CD4-positive, alpha-beta T cell treated with Interleukin-4 for 4 hours (primary cell): Measurements from ENCODE around the gene AFMID.
"Not testable (repeated sequence)": the region's sequence is repeated elsewhere in the genome, so short reads cannot be mapped to it uniquely, and the experiment has no call there.

ENCODE experiments used
- DNase-seq: peaks from one replicate; pipeline ENCODE4 v3.0.0-alpha.2; 2020

The AFMID gene

DNA sequence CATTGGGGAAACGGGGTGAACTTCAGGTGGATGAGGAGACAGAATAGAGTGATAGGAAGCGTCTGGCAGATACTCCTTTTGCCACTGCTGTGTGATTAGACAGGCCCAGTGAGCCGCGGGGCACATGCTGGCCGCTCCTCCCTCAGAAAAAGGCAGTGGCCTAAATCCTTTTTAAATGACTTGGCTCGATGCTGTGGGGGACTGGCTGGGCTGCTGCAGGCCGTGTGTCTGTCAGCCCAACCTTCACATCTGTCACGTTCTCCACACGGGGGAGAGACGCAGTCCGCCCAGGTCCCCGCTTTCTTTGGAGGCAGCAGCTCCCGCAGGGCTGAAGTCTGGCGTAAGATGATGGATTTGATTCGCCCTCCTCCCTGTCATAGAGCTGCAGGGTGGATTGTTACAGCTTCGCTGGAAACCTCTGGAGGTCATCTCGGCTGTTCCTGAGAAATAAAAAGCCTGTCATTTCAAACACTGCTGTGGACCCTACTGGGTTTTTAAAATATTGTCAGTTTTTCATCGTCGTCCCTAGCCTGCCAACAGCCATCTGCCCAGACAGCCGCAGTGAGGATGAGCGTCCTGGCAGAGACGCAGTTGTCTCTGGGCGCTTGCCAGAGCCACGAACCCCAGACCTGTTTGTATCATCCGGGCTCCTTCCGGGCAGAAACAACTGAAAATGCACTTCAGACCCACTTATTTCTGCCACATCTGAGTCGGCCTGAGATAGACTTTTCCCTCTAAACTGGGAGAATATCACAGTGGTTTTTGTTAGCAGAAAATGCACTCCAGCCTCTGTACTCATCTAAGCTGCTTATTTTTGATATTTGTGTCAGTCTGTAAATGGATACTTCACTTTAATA lies 37.3 kb downstream of the AFMID start:
- no peak for DNase-seq

DNA sequence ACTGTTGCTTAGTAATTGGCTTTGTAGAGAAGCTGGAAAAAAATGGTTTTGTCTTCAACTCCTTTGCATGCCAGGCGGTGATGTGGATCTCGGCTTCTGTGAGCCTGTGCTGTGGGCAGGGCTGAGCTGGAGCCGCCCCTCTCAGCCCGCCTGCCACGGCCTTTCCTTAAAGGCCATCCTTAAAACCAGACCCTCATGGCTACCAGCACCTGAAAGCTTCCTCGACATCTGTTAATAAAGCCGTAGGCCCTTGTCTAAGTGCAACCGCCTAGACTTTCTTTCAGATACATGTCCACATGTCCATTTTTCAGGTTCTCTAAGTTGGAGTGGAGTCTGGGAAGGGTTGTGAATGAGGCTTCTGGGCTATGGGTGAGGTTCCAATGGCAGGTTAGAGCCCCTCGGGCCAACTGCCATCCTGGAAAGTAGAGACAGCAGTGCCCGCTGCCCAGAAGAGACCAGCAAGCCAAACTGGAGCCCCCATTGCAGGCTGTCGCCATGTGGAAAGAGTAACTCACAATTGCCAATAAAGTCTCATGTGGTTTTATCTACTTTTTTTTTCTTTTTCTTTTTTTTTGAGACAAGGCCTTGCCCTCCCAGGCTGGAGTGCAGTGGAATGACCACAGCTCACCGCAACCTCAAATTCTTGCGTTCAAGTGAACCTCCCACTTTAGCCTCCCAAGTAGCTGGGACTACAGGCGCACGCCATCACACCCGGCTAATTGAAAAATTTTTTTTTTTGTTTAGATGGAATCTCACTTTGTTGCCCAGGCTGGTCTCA lies 38.1 kb downstream of the AFMID start:
- no peak for DNase-seq

DNA sequence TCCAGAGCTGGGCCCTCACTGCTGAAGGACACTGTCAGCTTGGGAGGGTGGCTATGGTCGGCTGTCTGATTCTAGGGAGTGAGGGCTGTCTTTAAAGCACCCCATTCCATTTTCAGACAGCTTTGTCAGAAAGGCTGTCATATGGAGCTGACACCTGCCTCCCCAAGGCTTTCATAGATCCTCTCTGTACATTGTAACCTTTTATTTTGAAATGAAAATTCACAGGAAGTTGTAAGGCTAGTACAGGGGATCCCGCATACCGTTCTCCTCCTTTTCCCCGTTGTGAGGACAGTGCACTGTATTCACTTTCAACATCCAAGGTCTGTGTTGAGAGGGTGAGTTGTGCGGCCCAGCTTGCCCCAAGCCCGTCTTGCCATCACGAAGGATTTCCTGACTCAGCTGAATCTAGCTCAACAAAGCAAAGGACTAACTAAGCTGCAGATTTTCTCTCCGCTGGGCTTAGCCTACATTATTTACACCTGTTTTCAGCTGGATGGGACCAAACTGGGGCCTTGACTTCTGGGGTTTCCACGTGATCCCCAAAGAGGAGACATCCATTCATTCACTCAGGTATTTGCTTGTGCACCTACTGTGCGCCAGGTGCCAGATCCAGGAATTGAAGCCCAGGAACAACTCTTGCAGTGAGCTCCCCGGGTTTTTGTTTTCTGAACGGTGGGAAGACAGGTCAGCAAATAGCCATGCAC lies 39.0 kb downstream of the AFMID start:
- DNase-seq, result no peak

DNA sequence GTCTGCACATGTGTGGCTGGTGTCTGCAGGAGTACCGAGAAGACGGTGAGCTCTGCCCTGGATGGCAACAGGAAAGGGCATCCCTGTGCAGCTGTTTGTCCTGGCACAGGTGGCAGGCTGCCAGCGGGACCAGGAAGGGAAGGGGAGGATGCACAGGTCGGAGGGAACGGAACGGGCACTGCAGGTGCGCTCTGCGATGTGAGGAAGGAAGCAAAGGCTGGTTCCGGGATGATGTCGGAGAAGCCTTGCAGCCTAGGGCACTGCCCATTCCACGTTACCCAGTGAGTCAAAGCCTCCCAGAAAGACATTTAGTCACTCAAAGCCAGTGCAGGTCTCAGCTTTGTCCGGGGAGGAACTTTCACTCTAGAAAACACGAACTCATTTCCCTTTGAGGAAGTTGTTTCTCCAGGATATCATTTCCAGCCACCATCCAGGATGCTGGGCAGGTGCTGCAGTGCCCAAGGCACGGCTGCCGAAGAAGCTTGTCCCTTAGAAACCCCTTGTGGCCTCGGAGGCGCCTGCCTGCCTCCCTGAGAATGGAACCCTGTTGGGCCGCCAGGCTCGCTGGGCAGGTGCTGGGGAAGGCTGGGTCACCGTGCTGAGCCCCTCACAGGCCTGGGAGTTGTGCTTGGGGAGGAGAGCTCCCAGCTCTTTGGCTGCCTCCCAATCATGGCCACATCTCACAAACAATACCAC lies 39.7 kb downstream of the AFMID start:
- no peak for DNase-seq

DNA sequence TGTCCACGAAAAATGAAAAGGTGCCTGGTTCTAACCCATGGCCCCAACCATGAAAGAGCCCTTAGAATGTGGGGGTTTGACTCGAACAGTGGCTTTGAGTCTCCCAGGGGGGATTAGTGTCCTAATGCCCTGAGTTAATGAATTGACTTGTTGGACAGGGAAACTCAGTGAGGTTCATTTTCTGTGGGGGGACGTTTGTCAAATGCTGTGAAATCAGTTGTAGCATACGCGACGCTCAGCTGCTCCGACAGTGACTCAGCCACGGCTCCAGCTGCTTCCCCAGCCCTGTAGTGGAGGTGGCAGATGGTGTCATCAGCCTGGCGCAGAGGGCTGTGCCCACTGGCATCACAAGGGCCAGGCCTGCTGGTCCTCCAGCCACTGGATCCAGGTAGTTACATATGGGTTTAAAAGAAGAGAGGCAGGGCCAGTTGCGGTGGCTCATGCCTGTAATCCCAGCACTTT lies 40.3 kb downstream of the AFMID start:
- no peak for DNase-seq

DNA sequence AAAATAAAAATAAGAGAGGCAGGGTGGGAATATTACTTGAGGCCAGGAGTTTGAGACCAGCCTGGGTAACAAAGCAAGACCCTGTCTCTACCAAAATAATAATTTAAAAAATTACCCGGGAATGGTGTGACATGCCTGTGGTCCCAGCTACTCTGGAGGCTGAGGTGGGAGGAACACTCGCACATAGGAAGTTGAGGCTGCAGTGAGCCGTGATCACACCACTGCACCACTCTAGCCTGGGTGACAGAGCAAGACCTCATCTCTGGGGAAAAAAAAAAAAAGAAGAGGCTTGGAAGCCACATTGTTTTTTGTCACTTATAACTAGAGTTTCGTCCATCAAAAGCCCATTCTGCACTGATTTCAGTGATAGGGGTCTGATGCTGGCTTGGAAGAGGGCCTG lies 41.0 kb downstream of the AFMID start:
- DNase-seq, result no peak

DNA sequence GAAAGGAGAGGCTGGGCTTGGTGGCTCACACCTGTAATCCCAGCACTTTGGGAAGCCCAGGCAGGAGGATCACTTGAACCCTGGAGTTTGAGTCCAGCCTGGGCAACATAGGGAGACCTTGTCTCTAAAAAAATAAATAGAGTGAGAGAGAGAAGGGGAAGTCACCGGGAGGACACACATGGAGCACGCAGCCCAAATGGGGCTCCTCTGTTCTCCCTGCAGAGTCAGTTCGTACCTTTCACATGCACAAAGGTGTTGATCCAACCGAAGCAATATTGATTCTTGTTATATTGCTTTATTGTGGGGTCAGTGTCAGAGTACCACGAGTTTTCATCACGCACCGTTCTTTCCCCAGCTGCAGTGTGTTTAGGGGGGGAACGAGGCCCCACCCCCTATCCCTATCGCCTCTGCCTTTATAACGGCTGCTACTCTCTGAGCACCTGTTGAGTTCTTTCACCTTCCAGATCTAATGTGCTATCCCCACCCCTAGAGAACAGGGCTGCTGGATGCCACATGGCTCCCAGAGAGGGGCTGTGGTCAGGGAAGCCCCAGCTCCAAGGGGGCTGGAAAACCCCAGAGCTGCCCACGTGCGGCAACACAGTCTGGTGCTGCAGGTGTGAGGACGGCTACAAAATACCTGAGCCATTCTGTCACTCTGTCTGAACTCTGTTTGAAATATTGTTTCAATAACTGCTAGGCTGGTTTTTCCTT lies 43.2 kb downstream of the AFMID start:
- no peak for DNase-seq

DNA sequence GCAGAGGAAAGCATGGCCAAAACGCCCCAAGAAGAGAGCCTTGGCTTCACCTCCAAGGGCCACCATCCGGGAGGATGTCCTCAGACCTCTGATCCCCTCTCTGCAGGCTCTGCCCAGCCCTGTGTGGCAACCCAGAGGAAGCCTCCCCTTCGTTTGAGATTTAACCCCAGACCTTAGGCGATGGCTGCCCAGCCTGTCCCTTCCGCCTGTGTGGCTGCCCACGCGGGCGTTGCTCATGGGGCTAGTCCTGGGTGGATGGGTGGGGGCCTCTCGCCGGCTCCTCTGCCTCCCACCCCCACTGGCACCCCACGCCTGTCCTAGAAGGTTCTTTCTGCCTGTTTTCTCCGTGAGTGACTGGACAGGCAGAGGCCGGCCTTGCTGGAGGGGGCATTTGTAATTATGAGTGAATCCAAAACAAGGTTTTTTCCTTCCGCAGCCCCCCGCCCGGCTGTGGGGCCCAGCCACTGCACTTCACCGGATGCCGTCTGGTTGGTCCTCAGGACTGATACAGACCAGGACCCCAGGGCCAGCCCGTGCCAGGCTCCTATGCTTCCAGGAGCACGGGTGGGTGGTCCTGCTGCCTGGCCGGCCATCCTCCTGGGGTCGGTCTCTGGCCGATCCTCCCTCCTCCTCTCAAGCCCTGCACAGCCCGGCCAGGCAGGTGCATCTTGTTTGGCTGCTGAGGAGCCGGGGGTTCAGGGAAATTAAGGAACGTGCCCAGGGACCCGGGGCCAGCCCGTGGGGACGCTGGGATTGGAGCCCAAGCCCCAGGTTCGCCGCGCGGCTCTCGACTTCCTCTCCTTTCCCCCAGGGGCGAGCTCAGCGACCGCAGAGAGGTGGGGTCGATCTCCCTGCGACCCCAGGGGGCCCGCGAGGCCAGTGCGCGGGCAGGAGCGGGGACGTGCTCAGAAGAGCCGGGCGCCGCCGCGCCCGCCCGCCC lies 44.1 kb downstream of the AFMID start, which contains the start of gene TMEM235:
Gene TMEM235 (plus strand): TSS at position 636 of the 940 bp plus-strand sequence. CDS start 393 bp downstream, outside the sequence.
- no peak for DNase-seq

DNA sequence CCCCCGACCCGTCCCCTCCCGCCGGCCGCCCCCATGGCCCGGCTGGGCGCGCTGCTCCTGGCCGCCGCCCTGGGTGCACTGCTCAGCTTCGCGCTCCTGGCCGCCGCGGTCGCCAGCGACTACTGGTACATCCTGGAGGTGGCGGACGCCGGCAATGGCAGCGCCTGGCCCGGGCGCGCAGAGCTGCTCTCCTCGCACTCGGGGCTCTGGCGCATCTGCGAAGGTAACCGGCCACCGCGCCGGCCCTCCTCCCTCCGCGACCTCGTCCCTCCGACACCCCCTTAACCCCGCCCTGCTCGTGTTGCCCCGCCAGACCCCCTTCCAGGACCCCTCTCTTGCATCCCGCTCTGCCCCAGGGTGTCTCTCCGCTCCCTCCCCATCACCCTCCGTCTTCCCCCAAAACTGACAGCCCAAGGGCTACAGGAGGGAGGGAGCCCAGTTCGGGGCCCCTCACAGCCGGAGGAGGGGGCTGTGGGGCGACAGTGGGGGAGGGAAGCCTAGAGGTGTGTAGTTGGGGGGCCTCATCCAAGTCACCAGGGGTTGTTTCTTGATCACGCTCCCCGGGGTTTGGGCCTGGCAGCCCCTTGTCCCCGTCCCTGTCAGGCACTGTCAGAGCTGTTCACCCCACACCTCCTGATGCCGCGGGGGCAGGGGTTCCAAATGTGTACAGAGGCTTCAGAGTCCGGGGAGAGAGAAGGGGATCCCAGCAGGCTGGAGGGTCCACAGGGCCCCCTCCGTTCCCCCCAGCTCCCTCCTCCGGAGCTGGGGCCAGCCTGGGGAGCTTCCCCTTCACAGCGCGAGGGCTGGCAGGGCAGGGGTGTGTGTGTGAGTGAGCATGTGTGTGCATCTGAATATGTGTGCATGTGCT lies 45.1 kb downstream of the AFMID start:
- no peak for DNase-seq

DNA sequence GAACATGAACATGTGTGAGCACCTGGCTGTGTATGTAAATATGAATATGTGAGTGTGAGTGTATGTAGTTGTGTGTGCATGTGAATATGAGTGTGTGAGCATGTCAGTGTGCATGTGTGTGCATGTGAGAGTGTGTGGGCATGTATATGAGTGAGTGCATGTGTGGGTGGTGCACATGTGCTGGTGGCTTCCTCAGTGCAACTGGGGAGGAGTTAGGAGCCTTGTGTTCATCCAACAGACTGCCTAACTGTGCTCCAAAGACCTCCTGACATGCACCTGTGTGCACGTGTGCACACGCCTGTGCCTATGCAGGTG lies 45.7 kb downstream of the AFMID start:
- no peak for DNase-seq

DNA sequence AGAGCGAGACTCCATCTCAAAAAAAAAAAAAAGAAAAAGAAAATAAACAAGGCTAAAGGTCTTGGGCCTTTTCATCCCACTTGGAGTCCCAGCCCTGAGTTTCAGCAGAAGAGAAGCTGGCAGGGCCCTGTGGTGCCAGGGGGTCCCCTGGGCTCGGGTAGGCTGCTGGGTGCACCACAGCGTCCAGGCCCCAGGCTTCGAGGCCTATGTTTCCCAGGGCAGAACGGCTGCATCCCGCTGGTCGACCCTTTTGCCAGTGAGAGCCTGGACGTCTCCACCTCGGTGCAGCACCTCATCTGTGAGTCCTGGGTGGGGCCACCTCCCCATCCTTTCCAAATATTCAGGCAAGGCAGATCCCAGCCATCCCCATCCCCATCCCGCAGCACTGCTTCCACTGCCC lies 46.5 kb downstream of the AFMID start:
- no peak for DNase-seq

DNA sequence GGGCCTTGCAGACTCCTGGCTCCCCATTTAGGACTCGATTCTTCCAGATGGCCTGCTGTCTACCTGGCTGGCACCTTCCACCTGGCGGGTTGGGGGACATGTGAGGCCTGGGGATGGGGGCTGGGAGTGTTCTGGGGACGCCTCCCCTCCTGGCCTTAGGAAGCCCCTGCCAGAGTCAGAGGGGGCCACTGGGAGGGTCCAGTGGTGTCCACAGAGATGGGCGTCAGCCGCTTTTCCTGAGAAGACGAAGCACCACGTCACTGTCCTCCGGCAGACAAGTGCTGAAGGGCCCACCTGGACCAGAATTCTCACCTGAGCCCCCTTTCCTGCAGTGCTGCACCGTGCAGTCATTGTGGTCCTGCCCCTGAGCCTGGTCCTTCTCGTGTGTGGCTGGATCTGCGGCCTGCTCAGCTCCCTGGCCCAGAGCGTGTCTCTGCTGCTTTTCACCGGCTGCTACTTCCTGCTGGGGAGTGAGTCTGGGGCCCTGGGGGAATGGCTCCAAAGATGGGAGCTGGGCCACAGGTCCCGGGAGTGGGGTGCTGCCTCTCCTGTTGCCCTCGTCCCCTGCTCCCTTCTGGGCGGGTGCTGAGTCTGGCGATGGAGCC lies 47.2 kb downstream of the AFMID start:
- no peak for DNase-seq

DNA sequence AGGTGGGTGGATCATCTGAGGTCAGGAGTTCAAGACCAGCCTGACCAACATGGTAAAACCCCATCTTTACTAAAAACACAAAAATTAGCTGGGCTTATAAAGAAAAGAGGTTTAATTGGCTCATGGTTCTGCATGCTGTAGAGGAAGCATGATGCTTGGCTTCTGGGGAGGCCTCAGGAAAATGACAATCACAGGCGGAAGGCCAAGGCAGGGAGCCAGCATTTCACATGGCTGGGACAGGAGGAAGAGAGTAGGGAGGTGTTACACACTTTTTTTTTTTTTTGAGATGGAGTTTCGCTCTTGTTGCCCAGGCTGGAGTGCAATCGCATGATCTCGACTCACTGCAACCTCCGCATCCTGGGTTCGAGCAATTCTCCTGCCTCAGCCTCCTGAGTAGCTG lies 47.9 kb downstream of the AFMID start:
- not testable (repeated sequence) for DNase-seq

DNA sequence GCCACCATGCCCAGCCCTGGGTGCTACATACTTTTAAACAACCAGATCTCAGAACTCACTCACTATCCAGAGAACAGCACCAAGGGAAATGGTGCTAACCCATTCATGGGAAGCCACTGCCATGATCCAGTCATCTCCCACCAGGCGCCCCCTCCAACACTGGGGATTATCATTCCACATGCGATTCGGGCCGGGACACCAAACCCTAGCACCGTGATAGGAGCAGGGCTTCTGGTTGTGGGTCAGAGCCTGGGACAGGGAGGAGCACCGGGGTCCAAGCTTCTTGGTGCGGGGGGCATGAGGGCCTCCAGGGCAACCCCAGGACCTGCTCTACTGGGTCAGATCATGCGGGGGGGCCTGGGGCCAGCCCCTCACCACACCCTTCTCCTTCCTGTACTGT lies 48.7 kb downstream of the AFMID start:
- no peak for DNase-seq

DNA sequence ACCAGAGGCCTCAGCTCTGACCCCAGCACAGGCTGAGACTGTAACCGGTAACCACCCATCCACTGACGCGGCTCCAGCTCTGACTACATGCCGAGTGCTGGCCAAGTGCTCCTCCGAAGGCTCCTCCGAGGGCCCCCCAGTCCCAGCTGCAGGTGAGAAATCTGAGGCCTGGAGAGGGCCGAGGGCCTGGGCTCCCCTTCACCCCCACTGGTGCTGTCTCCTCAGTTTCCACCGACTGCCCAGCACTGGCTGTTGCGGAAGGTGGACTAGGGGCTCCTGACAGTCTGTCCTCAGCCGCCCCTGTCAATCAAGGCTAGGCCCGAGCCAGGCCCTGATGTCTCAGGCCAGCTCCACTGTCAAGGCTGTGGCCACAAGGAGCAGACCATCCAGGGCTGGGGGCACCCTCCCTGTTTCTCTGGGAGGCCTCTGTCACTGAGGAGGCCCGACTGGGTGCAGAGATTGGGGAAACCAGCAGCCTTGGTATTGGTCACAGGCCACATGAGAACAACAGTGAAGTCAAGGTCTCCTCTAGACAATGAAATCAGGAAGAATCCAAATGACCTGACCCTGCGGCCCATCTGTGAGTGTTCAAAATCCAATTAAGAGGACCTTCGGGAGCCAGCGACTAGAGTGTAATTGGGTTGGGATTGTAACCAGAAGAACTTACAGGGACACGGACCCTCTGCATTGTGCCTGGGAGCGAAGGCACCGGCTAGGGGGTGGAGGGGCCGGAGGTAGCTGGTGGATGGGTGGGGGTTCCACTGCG lies 49.4 kb downstream of the AFMID start:
- no peak for DNase-seq

DNA sequence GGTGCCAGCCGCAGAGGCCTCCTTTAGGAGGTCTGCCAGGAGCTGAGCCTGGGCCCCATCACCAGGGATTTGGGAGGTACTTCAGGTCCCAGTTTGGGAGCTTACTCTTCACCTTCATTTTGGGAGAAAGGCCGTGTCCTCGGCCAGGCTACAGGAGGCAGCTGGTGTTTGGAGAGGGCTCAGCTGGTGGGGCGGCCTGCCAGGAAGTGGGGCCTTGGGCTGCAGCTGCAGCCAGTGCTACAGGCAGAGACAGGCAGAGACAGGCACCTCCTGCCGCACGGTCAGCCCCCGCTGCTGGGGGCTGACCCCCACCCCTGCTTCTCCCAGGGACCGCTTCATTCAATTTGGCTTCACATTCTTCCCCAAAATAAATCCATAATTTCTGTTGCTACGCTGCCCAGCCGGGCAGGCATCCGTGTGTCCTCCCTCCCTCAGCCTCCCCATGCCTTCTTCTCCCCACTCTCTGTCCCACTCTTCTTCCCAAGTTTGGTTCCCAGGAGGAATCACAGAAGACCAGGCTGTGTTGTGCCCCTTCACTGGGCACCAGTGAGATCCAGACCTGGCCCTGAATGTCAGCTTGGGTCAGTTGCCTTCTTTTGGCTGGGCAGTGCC lies 50.3 kb downstream of the AFMID start:
- DNase-seq, result no peak

DNA sequence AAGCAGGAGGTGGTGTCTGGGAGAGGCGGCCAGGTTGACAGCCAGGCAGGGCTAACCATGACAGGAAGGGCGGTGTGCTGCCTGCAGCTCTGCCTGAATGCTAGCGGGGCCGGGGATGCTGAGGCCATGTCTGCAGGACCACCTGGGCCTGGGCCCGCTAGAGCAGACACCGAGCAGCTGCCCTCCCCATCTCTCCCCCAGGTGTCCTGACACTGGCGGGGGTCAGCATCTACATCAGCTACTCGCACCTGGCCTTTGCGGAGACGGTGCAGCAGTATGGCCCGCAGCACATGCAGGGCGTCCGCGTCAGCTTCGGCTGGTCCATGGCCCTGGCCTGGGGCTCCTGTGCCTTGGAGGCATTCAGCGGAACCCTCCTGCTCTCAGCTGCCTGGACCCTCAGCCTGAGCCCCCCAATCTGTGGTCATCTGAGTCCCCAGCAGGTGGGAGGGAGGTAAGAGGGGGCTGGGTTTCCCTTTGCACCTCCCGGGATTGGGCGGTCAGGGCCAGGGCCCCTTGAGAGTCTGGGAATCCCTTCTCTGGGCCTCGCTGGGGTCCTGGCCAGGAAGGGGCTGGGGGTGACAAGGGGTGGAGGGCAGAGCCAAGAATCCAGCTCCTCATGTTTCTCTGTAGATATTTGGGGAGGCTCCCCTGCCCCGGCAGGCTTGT lies 51.8 kb downstream of the AFMID start:
- no peak for DNase-seq

DNA sequence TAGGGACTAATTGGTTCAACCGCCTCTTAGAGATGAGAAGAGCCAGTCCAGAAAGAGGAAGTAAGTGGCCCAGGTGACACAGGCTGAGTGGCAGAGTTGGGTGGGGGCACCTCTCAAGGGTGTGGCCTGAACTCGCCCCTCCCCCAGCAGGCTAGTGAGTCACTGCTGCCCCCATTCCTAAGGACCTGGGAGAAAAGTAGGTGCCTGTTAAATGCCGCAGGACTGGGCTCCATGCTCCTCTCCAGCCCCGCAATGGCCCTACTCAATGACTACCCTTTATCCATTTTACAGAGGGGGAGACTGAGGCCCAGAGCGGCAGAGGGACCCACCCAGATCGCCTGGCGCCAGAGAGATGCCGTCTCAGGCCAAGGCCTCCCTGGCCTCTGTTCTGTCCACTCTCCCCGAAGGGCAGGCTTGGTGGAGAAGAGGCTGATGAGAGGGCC lies 52.3 kb downstream of the AFMID start:
- DNase-seq, result no peak
